Type B pancreatic cell (in vitro differentiated cells): Measurements from ENCODE around the gene SV2C. TPM values are rescaled to one million over a fixed set of nuclear protein-coding genes. Genes with fewer than 3 reads are reported as not detected.

Experiments
- DNase-seq: peaks from one replicate; pipeline ENCODE4 v3.0.0; 2021; ENCODE audit warnings: mixed read lengths; ENCODE audit not compliant: unreplicated experiment; ENCODE audit errors: extremely low spot score
- H3K27ac Mint-ChIP-seq: 2 replicates; pipeline ENCODE4 v1.8.0; 2021; ENCODE audit warnings: mild to moderate bottlenecking, mixed read lengths
- H3K27me3 Mint-ChIP-seq: 2 replicates; pipeline ENCODE4 v1.8.0; 2021; ENCODE audit warnings: mixed read lengths
- H3K36me3 Mint-ChIP-seq: 2 replicates; pipeline ENCODE4 v1.8.0; 2021; ENCODE audit warnings: mixed read lengths
- H3K4me1 Mint-ChIP-seq: one replicate; pipeline ENCODE4 v1.8.0; 2021; ENCODE audit warnings: mixed read lengths; ENCODE audit not compliant: unreplicated experiment
- H3K4me3 Mint-ChIP-seq: 2 replicates; pipeline ENCODE4 v1.8.0; 2021; ENCODE audit warnings: mild to moderate bottlenecking, mixed read lengths
- H3K9me3 Mint-ChIP-seq: 2 replicates; pipeline ENCODE4 v1.8.0; 2021; ENCODE audit warnings: mixed read lengths
- CTCF ChIP-seq: fragments of 200-600 bp; sonication (generic); conservative IDR thresholded peaks from 2 replicates; pipeline ENCODE4 v1.5.0; 2021; ENCODE audit warnings: antibody characterized with exemption, mild to moderate bottlenecking
- total RNA-seq: library from RNA; stranded (reverse); gene quantifications from 2 replicates; pipeline ENCODE4 v1.2.1, GENCODE V29; 2021; ENCODE audit warnings: low replicate concordance

The SV2C gene
- total RNA-seq, 1 donor from 2014 or later = 6.9 TPM

GRCh38 chr5:76106149-76106548 lies 23.0 kb downstream of the SV2C start:
- no peak for TF ChIP-seq CTCF
- Mint-ChIP-seq H3K27ac (no peak overlapping the region), H3K4me1 (no peaks in the 10 kb centered on the region), H3K36me3 (no peaks in the 10 kb centered on the region), H3K4me3 (no peak overlapping the region), H3K27me3 (peaks cover 67% of the 10 kb centered on the region), H3K9me3 (no peaks in the 10 kb centered on the region)
- DNase-seq = no peak

GRCh38 chr5:76111477-76112174 lies 28.4 kb downstream of the SV2C start:
- Mint-ChIP-seq H3K4me1 (no peaks in the 10 kb centered on the region), H3K27ac (no peak overlapping the region), H3K9me3 (no peaks in the 10 kb centered on the region), H3K4me3 (no peak overlapping the region), H3K36me3 (no peaks in the 10 kb centered on the region), H3K27me3 (peaks cover 68% of the 10 kb centered on the region)
- TF ChIP-seq CTCF = no peak
- no peak for DNase-seq

GRCh38 chr5:76113103-76113502 lies 29.9 kb downstream of the SV2C start:
- H3K4me1 Mint-ChIP-seq = no peaks in the 10 kb centered on the region
- no peak overlapping the region for H3K27ac Mint-ChIP-seq
- DNase-seq = no peak
- no peaks in the 10 kb centered on the region for H3K36me3 Mint-ChIP-seq
- H3K9me3 Mint-ChIP-seq = no peaks in the 10 kb centered on the region
- peaks cover 63% of the 10 kb centered on the region for H3K27me3 Mint-ChIP-seq
- TF ChIP-seq CTCF = no peak
- H3K4me3 Mint-ChIP-seq = no peak overlapping the region

GRCh38 chr5:76114179-76114851 lies 31.1 kb downstream of the SV2C start:
- H3K9me3 Mint-ChIP-seq = no peaks in the 10 kb centered on the region
- TF ChIP-seq CTCF = no peak
- no peak overlapping the region for H3K4me3 Mint-ChIP-seq
- H3K4me1 Mint-ChIP-seq = no peaks in the 10 kb centered on the region
- H3K27me3 Mint-ChIP-seq = peaks cover 58% of the 10 kb centered on the region
- no peak overlapping the region for H3K27ac Mint-ChIP-seq
- H3K36me3 Mint-ChIP-seq = no peaks in the 10 kb centered on the region
- no peak for DNase-seq

- H3K27me3 Mint-ChIP-seq = peaks cover 32% of the 10 kb centered on the region
- no peak overlapping the region for H3K27ac Mint-ChIP-seq
- no peaks in the 10 kb centered on the region for H3K9me3 Mint-ChIP-seq
- no peaks in the 10 kb centered on the region for H3K36me3 Mint-ChIP-seq
- no peak for DNase-seq
- no peak for TF ChIP-seq CTCF
- no peak overlapping the region for H3K4me3 Mint-ChIP-seq
- no peaks in the 10 kb centered on the region for H3K4me1 Mint-ChIP-seq
Measured at GRCh38 chr5:76125346-76125745, 42.2 kb downstream of the SV2C start.
